ENCODE data around the gene INAFM2.

INAFM2 gene

DNA sequence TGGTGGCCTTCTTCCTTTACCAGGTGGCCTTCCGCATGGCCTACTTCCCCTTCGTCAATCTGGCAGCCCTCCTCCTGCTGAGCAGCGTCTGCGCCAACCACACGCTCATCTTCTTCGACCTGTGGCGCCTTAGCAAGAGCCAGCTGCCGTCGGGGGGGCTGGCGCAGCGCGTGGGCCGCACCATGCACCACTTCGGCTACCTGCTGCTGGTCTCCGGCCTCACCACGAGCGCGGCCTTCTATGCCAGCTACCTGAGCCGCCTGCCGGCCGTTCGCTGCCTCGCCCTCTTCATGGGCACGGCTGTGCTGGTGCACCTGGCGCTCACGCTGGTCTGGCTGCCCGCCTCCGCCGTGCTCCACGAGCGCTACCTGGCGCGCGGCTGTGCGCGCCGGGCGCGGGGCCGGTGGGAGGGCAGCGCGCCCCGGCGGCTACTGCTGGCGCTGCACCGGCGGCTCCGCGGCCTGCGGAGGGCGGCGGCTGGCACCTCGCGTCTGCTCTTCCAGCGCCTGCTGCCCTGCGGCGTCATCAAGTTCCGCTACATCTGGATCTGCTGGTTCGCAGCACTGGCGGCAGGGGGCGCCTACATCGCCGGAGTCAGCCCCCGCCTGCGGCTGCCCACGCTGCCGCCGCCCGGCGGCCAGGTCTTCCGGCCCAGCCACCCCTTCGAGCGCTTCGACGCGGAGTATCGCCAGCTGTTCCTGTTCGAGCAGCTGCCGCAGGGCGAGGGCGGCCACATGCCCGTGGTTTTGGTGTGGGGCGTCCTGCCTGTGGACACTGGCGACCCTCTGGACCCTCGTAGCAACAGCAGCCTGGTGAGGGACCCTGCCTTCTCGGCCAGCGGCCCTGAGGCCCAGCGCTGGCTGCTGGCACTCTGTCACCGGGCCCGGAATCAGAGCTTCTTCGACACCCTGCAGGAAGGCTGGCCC is 44.5 kb downstream of the INAFM2 start:
- H3K4me1 ChIP-seq (ENCODE audit: control insufficient read depth, insufficient read depth, low read length) = no peaks in the 10 kb centered on the region
- H3K36me3 ChIP-seq (ENCODE audit: control insufficient read depth, insufficient read depth, low read length) = no peaks in the 10 kb centered on the region
- H3K9ac ChIP-seq (ENCODE audit: low read length) = peak overlapping the region; percentile 29
- peak overlapping the region; percentile 80 for H3K27ac ChIP-seq (ENCODE audit: low read depth, low read length)
- no peaks in the 10 kb centered on the region for H3K27me3 ChIP-seq (ENCODE audit: control insufficient read depth, insufficient read depth, low read length)
- peak overlapping the region; percentile 46 for H3K4me3 ChIP-seq (ENCODE audit: low read length)

DNA sequence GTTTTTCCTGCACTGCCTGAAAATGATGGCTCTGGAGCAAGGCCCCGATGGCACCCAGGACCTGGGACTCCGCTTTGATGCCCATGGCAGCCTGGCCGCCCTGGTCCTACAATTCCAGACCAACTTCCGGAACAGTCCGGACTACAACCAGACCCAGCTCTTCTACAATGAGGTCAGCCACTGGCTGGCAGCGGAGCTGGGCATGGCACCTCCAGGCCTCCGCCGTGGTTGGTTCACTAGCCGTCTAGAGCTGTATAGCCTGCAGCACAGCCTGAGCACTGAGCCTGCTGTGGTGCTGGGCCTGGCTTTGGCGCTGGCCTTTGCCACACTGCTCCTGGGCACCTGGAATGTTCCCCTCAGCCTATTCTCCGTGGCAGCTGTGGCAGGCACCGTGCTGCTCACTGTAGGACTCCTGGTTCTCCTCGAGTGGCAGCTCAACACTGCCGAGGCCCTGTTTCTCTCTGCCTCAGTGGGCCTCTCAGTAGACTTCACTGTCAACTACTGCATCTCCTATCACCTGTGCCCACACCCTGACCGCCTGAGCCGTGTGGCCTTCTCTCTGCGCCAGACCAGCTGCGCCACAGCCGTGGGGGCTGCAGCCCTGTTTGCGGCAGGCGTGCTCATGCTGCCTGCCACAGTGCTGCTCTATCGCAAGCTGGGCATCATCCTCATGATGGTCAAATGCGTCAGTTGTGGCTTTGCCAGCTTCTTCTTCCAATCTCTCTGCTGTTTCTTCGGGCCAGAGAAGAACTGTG is 45.4 kb downstream of the INAFM2 start:
- no peaks in the 10 kb centered on the region for H3K27me3 ChIP-seq (ENCODE audit: control insufficient read depth, insufficient read depth, low read length)
- no peak overlapping the region for H3K4me3 ChIP-seq (ENCODE audit: low read length)
- no peaks in the 10 kb centered on the region for H3K4me1 ChIP-seq (ENCODE audit: control insufficient read depth, insufficient read depth, low read length)
- H3K27ac ChIP-seq (ENCODE audit: low read depth, low read length) = no peak overlapping the region
- no peaks in the 10 kb centered on the region for H3K36me3 ChIP-seq (ENCODE audit: control insufficient read depth, insufficient read depth, low read length)
- no peak overlapping the region for H3K9ac ChIP-seq (ENCODE audit: low read length)

DNA sequence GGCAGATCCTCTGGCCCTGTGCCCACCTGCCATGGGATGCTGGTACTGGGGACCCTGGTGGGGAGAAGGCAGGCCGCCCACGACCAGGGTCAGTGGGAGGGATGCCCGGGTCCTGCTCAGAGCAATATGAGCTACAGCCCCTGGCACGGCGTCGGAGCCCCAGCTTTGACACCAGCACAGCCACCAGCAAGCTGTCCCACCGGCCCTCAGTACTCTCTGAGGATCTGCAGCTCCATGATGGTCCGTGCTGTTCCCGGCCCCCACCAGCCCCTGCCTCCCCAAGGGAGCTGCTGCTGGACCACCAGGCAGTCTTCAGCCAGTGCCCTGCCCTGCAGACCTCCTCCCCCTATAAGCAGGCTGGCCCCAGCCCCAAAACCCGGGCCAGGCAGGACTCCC is 46.0 kb downstream of the INAFM2 start:
- H3K36me3 ChIP-seq (ENCODE audit: control insufficient read depth, insufficient read depth, low read length) = no peaks in the 10 kb centered on the region
- no peak overlapping the region for H3K4me3 ChIP-seq (ENCODE audit: low read length)
- H3K27ac ChIP-seq (ENCODE audit: low read depth, low read length) = no peak overlapping the region
- no peaks in the 10 kb centered on the region for H3K27me3 ChIP-seq (ENCODE audit: control insufficient read depth, insufficient read depth, low read length)
- no peaks in the 10 kb centered on the region for H3K4me1 ChIP-seq (ENCODE audit: control insufficient read depth, insufficient read depth, low read length)
- H3K9ac ChIP-seq (ENCODE audit: low read length) = no peak overlapping the region

DNA sequence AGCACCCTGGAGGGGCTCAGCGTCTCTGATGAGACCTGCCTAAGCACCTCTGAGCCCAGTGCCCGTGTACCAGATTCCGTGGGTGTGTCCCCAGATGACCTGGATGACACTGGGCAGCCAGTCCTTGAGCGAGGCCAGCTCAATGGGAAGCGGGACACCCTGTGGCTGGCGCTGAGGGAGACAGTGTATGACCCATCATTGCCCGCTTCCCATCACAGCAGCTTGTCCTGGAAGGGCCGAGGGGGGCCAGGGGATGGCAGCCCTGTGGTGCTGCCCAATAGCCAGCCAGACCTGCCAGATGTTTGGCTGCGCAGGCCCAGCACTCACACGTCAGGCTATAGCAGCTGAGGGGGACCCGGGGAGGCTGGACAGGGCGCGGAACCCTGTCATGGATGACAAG is 46.5 kb downstream of the INAFM2 start:
- Histone ChIP-seq H3K9ac (ENCODE audit: low read length) (no peak overlapping the region), H3K27ac (ENCODE audit: low read depth, low read length) (no peak overlapping the region), H3K27me3 (ENCODE audit: control insufficient read depth, insufficient read depth, low read length) (no peaks in the 10 kb centered on the region), H3K36me3 (ENCODE audit: control insufficient read depth, insufficient read depth, low read length) (no peaks in the 10 kb centered on the region), H3K4me1 (ENCODE audit: control insufficient read depth, insufficient read depth, low read length) (no peaks in the 10 kb centered on the region), H3K4me3 (ENCODE audit: low read length) (no peak overlapping the region)

DNA sequence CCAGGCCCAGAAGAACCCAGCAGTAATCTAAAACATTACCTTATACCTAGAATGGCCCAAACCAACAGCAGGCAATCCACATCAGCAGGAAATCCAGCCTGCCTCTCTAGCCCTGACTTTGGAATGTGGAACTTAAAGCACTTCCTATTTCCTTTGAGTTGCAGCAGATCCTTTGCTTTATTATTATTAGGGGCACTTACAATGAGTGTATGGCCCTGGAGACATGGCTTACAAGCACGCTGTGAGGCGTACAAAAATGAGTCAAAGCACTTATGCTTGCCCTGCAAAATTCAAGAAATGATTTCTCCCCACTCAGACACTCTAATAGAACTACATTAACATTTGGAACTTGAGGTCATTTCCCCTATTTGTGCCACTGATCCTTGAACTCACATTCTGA is 49.5 kb downstream of the INAFM2 start:
- Histone ChIP-seq H3K4me1 (ENCODE audit: control insufficient read depth, insufficient read depth, low read length) (no peaks in the 10 kb centered on the region), H3K4me3 (ENCODE audit: low read length) (no peak overlapping the region), H3K27ac (ENCODE audit: low read depth, low read length) (no peak overlapping the region)

More for the DNA sequence above, 49.5 kb downstream of the INAFM2 start:
- Histone ChIP-seq H3K27me3 (ENCODE audit: control insufficient read depth, insufficient read depth, low read length) (no peaks in the 10 kb centered on the region), H3K9ac (ENCODE audit: low read length) (no peak overlapping the region), H3K36me3 (ENCODE audit: control insufficient read depth, insufficient read depth, low read length) (no peaks in the 10 kb centered on the region)

All from rectal smooth muscle tissue (tissue), 1 donor.